ENCODE measurements around the gene POLA1. TPM values are rescaled to one million over a fixed set of nuclear protein-coding genes. Genes with fewer than 3 reads are reported as not detected.

POLA1 gene
- total and polyA plus RNA-seq, 12 donors, result 2.2 to 11.0 (median 5.9) TPM

DNA sequence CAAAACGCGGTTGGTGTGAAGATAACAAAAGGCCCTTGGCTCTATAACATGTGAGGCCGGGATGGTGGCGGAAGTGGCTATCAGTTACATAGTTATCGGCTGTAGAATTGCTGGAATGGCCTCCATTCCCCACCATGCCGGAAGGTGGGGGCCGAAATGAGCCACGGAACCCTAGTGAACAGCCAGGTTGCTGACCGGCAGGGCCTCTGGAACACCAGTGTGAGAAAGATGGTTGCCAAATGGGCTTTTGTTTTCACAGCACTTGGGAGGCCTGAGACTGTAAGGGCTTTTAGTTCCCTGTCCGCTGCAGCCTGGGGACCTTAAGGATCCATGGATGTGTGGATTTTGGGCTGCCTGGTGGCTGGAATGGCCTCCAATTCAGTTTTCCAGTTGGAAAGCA lies 345.3 kb downstream of the POLA1 start:
- DNase-seq, result no peak
- no peak overlapping the region for H3K4me3 ChIP-seq
- no peaks in the 10 kb centered on the region for H3K9me3 ChIP-seq (replicated peaks in 1 of 3)
- no peaks in the 10 kb centered on the region for H3K27me3 ChIP-seq
- no peak overlapping the region for H3K27ac ChIP-seq
- no peaks in the 10 kb centered on the region for H3K36me3 ChIP-seq (replicated peaks in 1 of 2)
- no peaks in the 10 kb centered on the region for H3K4me1 ChIP-seq (replicated peaks in 1 of 2)
- WGBS, 4 donors, result 76 to 92% (median 87%) methylated on average over 9 to 10 of the region's 10 CpGs
- TF ChIP-seq, protein P1, sequence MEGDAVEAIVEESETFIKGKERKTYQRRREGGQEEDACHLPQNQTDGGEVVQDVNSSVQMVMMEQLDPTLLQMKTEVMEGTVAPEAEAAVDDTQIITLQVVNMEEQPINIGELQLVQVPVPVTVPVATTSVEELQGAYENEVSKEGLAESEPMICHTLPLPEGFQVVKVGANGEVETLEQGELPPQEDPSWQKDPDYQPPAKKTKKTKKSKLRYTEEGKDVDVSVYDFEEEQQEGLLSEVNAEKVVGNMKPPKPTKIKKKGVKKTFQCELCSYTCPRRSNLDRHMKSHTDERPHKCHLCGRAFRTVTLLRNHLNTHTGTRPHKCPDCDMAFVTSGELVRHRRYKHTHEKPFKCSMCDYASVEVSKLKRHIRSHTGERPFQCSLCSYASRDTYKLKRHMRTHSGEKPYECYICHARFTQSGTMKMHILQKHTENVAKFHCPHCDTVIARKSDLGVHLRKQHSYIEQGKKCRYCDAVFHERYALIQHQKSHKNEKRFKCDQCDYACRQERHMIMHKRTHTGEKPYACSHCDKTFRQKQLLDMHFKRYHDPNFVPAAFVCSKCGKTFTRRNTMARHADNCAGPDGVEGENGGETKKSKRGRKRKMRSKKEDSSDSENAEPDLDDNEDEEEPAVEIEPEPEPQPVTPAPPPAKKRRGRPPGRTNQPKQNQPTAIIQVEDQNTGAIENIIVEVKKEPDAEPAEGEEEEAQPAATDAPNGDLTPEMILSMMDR (IDR thresholded peaks at IDR 0.05), result no peak
- no peak for TF ChIP-seq POLR2A (IDR thresholded peaks at IDR 0.05)
- intact Hi-C loops (cut with DNase I), result no loop called here

DNA sequence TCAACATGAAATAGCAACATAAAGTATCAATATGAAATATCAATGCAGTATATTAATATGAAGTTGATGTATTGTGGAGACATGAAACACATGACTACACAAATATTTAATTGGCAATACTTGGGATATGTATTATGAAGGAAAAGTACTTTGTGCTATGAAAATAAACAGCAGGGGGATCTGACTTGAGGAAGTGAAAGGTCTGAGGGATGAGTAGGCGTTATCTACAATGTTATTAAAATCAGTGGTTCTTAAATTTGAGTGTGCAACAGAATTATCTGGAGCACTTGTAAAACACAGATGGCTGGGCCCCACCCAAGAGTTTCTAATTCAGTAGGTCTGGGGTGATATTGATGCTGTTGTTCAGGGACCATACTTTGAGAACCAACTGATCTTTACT lies 349.5 kb downstream of the POLA1 start:
- no peaks in the 10 kb centered on the region for H3K4me1 ChIP-seq (replicated peaks in 1 of 2)
- intact Hi-C loops (cut with DNase I), result no loop called here
- no peak overlapping the region for H3K4me3 ChIP-seq
- no peaks in the 10 kb centered on the region for H3K36me3 ChIP-seq (replicated peaks in 1 of 2)
- WGBS, 4 donors, result 56 to 76% (median 72%) methylated on average over 1 of the region's 1 CpG
- no peak overlapping the region for H3K27ac ChIP-seq
- TF ChIP-seq, protein P1 (IDR thresholded peaks at IDR 0.05), result no peak
- no peak for TF ChIP-seq POLR2A (IDR thresholded peaks at IDR 0.05)
- no peaks in the 10 kb centered on the region for H3K27me3 ChIP-seq
- DNase-seq, result no peak
- H3K9me3 ChIP-seq (replicated peaks in 1 of 3), result no peaks in the 10 kb centered on the region

Small RNA genes within 50 kb of the gene (small RNA-seq; reads per million reads assigned to genes)
- gene SCARNA23, result 0.12 to 0.33 reads per million in 2 donors

Other genes with a start within 250 kb of the POLA1 start
- gene PDK3, start 228.6 kb upstream of the POLA1 start, total RNA-seq, result 10 to 100 TPM in 5 of 9 donors, 1 to 10 TPM in 4; 6.0 to 21.4 (median 10.4) TPM
- gene PDK3, start 228.6 kb upstream of the POLA1 start, polyA plus RNA-seq, result 1 to 10 TPM; 2.1 to 4.9 (median 2.4) TPM
- gene PCYT1B, start 46.6 kb upstream of the POLA1 start, total RNA-seq, result 10 to 100 TPM in 1 of 9 donors, 1 to 10 TPM in 6, under 1 TPM in 2; 0.42 to 12.1 (median 1.5) TPM
- 10 to 100 TPM in 1 of 3 donors, under 1 TPM in 2; 0.40 to 10.4 (median 0.80) TPM for gene PCYT1B, start 46.6 kb upstream of the POLA1 start, polyA plus RNA-seq

All from adrenal gland (tissue), 12 donors.